ENCODE results near the gene PCDHB15. TPM values are rescaled to one million over a fixed set of nuclear protein-coding genes. Genes with fewer than 3 reads are reported as not detected.

PCDHB15 gene
- total and polyA plus RNA-seq, 2 experiments from 2014 or later: 2.0 to 3.3 TPM

DNA sequence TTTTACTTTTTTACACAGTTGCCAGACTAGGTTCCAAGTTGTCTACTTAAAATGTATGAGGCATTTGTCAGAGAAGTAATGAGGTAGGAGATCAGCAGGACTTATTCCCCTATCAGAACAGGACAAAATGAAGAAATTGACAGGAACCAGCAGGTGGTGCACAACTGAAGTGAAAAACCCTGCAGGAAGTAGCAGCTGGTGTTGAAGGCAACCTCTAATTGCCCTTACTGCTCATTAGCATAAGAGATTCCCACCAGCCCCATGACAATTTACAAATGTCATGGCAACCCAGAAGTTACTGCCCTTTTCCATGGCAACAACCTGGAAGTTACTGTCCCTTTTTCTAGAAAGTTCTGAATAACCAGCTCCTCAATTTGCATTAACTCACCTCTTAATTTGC is 5.4 kb downstream of the PCDHB15 start:
- H3K36me3 ChIP-seq (replicated peaks; ENCODE audit: insufficient read depth, low read depth): no peaks in the 10 kb centered on the region
- peaks cover 60% of the 10 kb centered on the region for H3K9me3 ChIP-seq (ENCODE audit: low read depth)
- no peak for DNase-seq (ENCODE audit: low spot score)
- TF ChIP-seq EZH2phosphoT487 (IDR thresholded peaks at IDR 0.05; ENCODE audit: low read depth, severe bottlenecking, unreplicated experiment) (no peak), EZH2 (IDR thresholded peaks at IDR 0.05; ENCODE audit: borderline replicate concordance) (no peak)
- TF ChIP-seq, protein P1, sequence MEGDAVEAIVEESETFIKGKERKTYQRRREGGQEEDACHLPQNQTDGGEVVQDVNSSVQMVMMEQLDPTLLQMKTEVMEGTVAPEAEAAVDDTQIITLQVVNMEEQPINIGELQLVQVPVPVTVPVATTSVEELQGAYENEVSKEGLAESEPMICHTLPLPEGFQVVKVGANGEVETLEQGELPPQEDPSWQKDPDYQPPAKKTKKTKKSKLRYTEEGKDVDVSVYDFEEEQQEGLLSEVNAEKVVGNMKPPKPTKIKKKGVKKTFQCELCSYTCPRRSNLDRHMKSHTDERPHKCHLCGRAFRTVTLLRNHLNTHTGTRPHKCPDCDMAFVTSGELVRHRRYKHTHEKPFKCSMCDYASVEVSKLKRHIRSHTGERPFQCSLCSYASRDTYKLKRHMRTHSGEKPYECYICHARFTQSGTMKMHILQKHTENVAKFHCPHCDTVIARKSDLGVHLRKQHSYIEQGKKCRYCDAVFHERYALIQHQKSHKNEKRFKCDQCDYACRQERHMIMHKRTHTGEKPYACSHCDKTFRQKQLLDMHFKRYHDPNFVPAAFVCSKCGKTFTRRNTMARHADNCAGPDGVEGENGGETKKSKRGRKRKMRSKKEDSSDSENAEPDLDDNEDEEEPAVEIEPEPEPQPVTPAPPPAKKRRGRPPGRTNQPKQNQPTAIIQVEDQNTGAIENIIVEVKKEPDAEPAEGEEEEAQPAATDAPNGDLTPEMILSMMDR (IDR thresholded peaks at IDR 0.05; ENCODE audit: poor library complexity): no peak
- no peaks in the 10 kb centered on the region for H3K79me2 ChIP-seq
- no peak overlapping the region for H3K27ac ChIP-seq
- no peaks in the 10 kb centered on the region for H3K9me2 ChIP-seq (replicated peaks; ENCODE audit: insufficient read depth)
- no peaks in the 10 kb centered on the region for H4K20me1 ChIP-seq (ENCODE audit: insufficient read depth, poor library complexity, severe bottlenecking)
- H3K4me3 ChIP-seq: no peak overlapping the region
- no peak overlapping the region for H3K4me2 ChIP-seq
- no peak overlapping the region for H2AFZ ChIP-seq
- H3K4me1 ChIP-seq (ENCODE audit: insufficient read depth): no peaks in the 10 kb centered on the region
- no peaks in the 10 kb centered on the region for H3K27me3 ChIP-seq

DNA sequence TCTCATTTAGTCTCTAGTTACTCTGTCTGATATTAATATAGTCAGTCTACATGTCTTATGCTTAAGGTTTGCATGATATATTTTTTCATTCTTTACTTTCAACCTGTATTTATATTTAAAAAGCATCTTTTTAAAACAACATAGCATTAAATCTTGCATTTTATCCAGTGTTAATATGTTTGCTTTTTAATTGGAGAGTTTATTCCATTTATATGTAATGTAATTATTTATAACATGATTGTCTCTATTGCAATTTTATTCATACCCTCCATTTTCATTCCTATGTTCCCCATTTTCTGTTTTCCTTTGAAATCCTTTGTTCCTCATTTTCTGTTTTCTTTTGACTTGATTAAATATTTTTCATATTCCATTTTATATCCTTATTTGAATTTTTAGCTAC is 13.3 kb downstream of the PCDHB15 start:
- Histone ChIP-seq H3K9me2 (replicated peaks; ENCODE audit: insufficient read depth) (no peaks in the 10 kb centered on the region), H3K4me1 (ENCODE audit: insufficient read depth) (no peaks in the 10 kb centered on the region), H3K36me3 (replicated peaks; ENCODE audit: insufficient read depth, low read depth) (no peaks in the 10 kb centered on the region), H3K27me3 (no peaks in the 10 kb centered on the region), H3K79me2 (no peaks in the 10 kb centered on the region), H2AFZ (no peak overlapping the region), H3K4me2 (no peak overlapping the region), H3K27ac (no peak overlapping the region), H3K9me3 (ENCODE audit: low read depth) (peaks cover 68% of the 10 kb centered on the region), H3K4me3 (peak overlapping the region; percentile 0), H4K20me1 (ENCODE audit: insufficient read depth, poor library complexity, severe bottlenecking) (no peaks in the 10 kb centered on the region)
- no peak for DNase-seq (ENCODE audit: low spot score)
- TF ChIP-seq EZH2phosphoT487 (IDR thresholded peaks at IDR 0.05; ENCODE audit: low read depth, severe bottlenecking, unreplicated experiment) (no peak), EZH2 (IDR thresholded peaks at IDR 0.05; ENCODE audit: borderline replicate concordance) (no peak)
- TF ChIP-seq, protein P1 (IDR thresholded peaks at IDR 0.05; ENCODE audit: poor library complexity): no peak

DNA sequence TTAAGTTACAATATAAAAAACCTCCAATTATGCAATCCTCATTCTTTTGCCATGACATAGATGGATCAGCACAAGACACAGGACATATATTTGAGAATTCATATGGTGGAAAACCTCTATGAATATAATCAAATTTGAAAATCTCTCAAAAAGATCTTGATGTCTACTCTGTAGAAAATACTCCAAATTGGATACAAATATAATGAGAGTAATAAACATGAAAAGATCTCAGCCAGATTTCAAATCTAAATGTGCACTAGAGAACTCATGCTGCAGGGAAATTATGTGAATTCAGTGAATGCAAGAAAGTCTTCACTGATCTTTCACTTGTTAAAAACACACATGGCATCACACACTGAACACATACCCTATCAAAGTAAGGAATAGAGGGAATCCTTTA is 13.8 kb downstream of the PCDHB15 start:
- H3K27me3 ChIP-seq: no peaks in the 10 kb centered on the region
- peaks cover 65% of the 10 kb centered on the region for H3K9me3 ChIP-seq (ENCODE audit: low read depth)

More for the DNA sequence above, 13.8 kb downstream of the PCDHB15 start:
- Histone ChIP-seq H3K9me2 (replicated peaks; ENCODE audit: insufficient read depth) (no peaks in the 10 kb centered on the region), H3K4me3 (no peak overlapping the region), H3K4me2 (no peak overlapping the region), H3K27ac (no peak overlapping the region), H4K20me1 (ENCODE audit: insufficient read depth, poor library complexity, severe bottlenecking) (no peaks in the 10 kb centered on the region), H2AFZ (no peak overlapping the region), H3K4me1 (ENCODE audit: insufficient read depth) (no peaks in the 10 kb centered on the region), H3K36me3 (replicated peaks; ENCODE audit: insufficient read depth, low read depth) (no peaks in the 10 kb centered on the region), H3K79me2 (no peaks in the 10 kb centered on the region)
- TF ChIP-seq EZH2phosphoT487 (IDR thresholded peaks at IDR 0.05; ENCODE audit: low read depth, severe bottlenecking, unreplicated experiment) (no peak), EZH2 (IDR thresholded peaks at IDR 0.05; ENCODE audit: borderline replicate concordance) (no peak)
- TF ChIP-seq, protein P1 (IDR thresholded peaks at IDR 0.05; ENCODE audit: poor library complexity): no peak
- DNase-seq (ENCODE audit: low spot score): no peak

Measured in hepatocyte (in vitro differentiated cells).